Activated effector memory CD4-positive, alpha-beta T cell treated with anti-CD3 and anti-CD28 coated beads, Interleukin-2, amount 50 U/mL, for 16 hours (primary cell): ENCODE data around the gene CHAD.
"Not testable (repeated sequence)": the region's sequence is repeated elsewhere in the genome, so short reads cannot be mapped to it uniquely, and the experiment has no call there.

ENCODE experiments used
- DNase-seq: peaks from one replicate; pipeline ENCODE4 v3.0.0-alpha.2; 2020

The CHAD gene

DNA sequence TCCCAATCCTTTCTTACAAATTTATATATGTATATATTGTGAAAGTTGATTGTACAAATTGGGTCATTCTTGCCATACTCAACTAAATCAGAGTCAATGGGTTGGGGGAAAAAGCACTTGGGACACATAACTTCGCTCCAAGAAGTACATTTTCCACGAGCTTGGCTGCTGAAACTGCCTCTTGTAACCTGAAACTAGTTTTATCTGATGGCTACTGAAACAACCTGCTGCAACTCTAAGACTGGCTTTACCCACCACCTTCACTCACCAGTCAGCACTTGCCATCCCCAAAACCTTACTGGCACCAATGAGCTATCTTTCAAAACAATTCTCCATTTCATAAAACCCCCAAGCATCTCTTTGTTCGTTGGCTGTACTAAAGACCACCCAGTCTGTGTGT, 25.1 kb upstream of the CHAD start:
- no peak for DNase-seq

DNA sequence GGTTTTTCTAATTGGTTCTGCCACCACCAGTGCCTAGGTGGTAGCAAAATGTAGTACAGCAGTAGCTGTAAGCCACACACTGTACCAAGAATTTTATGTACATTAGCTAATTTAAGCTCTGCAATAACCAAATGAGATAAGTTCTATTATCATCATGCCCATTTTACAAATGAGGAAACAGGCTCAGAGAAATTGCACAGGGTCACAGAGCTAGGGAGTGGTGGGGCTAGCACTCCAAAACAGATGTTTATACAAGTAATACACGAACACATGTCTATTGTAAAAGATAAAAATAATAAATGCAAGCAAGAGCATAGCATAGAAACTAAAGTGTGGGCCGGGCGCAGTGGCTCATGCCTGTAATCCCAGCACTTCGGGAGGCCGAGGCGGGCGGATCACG, 23.5 kb upstream of the CHAD start:
- DNase-seq = no peak

DNA sequence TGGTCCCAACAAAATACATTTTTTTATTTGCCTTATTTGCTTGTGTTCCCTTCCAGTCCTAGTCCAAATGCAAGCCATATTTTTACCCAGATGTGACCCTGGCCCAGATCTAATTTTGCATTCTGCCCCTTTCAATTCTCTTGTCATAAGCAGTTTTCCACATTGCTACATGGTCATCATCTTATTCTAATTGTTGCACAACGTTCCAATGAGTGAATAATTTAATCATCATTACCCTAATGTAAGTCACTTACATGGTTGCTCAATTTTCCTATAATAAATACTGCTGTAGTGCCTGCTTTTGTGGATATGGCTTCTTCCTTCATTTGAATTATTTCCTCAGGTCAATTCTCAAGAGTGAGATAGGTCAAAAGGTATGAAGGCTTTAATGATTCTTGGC, 22.8 kb upstream of the CHAD start:
- DNase-seq = no peak

DNA sequence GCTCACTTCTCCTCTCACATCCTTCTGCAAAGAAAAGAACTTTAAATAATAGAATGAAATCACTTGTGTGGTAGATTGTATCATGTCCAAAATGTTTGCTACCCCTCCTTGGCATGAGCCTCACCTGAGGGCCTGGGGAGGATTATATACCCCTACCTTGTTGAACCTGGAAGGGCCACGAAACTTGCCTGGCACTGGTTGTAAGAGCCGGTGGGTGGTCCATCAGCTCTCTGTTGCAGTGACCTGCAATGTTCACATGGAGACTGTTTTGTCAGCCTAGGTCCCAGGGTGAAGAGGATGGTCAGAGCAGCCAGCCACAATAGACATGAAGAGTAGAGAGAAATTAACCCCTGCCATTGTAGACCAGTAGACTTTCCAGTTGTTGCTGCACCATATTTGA, 20.2 kb upstream of the CHAD start:
- DNase-seq = no peak

DNA sequence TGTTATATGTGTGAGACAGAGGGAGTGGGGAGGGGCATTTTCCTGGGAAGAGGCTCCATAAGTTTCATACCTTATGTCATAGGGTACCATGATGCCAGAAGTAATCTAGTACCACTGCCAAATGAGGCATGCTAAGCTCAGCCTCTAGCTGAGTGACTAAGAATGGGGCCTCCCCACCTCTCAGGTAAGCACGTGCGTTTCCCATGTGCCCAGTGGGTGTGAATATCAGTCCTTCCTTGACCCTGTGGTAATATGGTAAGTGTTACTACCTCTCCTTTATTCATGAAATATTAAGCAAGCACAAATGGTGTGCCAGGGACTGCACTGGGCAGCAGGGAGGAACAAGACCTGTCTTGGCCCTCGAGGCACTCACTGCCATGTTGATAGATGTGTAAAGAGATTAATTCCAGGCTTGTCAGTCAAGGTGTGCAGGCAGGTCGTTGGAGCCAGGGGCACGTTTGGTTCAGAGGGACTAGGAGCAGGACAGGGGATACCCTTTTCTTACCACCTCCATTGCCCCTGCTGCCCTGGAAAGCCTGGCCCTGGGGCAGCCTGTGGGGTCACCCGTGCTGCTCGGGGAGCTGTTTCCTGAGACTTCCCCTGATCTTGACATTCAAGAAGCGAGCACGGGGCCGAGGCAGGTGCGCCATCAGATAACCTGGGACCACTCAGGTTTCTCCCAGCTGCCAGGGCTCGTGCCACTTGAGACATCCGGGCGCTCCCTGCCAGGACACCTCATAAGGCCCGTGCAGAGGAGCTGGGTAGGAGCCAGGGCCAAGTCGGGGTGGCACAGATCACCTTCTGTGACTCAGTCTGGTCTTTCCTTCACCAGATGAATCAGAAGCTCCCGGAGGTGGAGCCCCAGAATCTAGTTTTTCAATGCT, 18.8 kb upstream of the CHAD start:
- DNase-seq = no peak

DNA sequence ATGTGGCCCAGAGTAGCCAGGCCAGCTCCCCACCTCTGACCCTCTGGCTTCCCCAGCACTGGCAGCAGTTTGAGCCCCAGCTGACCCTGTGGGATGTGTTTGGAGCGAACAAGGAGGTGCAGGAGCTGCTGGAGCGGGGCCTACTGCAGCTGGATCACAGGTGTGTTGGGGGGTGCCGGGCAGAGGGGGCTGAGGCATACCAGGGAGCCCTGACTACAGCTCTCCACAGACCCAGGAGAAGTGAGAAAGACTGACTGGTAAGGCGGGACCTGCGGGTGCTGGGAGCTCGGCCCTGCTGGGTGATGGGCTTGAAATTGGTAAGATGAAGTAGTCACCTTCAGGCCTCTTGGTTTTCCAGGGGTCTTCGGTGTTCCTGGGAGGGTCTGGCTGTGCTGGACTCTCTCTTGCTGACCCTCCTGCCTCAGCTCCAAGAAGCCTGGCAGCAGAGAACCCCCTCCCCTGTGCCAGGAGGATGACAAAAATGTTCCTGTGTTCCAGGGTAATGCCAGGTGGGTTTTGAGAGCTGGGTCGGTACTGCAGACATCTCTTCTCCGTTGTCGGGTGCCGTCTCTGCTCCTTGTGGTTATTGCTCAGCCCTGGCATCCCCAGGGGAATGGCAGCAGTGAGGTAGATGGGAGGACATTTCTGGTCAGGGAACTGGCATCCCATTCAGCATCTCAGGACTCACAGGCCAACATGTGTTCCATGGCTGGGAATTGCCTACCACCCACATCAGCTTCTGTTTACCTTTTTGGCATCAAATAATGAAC, 15.9 kb upstream of the CHAD start:
- DNase-seq = no peak

DNA sequence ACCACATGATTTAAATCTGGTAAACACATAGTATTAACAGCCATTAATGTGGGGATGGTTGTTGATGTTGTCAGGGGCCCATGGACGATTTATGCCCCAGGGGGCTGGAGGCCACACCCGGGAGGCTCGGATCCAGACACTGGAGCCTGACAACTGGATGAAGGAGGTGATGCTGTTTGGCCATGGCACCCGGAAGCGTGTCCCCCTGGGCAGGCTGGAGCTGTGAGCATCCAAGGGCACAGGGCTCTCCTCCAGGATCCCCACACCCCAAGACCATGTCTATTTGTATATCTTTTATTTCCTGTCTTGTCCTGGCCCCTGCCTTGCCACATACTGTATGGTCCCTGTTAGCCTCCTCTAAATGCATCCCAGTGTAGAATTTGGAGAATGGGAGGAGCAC, 14.6 kb upstream of the CHAD start:
- no peak for DNase-seq

DNA sequence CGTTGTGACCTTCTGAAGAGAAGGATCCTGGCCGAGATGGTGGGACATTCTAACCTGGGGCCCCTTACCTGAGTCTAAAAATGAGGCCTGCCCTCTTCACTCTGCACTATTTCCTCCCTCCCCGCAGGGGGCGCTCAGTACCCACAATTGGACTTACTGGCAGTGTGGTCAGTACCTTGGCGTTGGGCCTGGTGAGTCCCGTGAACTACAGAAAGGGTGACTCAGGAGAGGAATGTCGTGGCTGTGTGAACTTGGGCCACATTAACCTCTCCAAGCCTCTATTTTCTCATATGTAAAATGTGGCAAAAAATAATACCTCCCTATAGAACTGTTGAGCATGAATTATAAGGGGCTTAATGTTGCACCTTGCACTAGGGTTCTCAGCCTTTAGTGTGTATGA, 13.8 kb upstream of the CHAD start:
- DNase-seq = peak; percentile 90

DNA sequence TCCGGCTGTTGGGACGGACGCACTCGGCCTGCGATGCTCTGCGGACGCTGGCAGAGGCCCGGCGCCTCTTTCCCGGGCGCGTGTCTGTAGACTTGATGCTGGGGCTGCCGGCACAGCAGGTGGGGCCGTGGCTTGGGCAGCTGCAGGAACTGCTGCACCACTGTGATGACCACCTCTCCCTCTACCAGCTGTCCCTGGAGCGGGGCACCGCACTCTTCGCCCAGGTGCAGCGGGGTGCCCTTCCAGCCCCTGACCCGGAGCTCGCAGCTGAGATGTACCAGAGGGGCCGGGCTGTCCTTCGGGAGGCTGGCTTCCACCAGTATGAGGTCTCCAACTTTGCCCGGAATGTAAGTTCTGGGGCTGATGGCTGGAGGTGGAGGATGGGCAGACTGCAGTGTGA, 13.4 kb upstream of the CHAD start:
- no peak for DNase-seq

DNA sequence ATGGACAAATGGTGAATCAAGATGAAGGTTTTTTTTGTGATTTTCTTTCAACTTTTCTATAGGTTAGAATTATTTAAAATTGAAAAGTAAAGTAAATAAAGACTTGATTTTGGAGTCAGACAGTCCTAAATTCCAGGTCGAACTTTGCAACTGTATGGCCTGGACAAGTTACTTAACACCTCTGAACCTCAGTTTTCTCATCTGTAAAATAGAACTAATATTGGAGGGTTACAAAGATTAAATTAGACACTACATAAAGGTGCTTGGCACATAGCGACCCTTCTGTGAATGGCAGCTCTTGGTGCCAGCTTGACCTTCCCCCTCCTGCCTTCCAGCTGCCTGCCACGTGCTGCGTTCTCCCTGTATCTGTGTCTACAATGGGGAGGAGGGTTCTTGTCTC, 13.0 kb upstream of the CHAD start:
- DNase-seq = no peak

DNA sequence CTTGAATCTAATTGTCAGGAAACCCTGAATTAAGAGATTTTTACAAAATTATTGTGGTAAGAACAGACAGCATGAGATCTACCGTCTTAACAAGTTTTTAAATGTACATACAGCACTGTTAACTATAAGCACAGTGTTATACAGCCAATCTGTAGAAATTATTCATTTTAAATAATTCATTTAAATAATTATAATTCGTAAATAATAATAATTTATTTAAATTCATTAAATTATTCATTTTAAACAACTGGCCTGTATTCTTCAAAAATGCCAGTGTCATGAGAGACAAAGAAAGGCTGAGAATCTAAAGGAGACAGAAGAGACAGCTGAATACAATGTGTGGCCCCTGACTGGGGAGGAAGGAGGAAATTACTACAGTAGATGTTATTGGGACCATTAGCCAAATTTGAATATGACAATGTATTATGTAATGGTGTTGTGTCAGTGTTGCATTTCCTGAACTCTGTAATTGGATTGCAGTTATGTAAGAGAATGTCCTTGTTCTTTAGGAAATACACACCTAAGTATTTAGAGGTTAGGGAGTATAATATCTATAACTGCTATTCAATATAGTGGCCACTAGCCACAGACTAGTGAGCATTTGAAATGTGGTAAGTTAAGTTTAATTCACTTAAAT, 12.3 kb upstream of the CHAD start:
- DNase-seq = no peak

DNA sequence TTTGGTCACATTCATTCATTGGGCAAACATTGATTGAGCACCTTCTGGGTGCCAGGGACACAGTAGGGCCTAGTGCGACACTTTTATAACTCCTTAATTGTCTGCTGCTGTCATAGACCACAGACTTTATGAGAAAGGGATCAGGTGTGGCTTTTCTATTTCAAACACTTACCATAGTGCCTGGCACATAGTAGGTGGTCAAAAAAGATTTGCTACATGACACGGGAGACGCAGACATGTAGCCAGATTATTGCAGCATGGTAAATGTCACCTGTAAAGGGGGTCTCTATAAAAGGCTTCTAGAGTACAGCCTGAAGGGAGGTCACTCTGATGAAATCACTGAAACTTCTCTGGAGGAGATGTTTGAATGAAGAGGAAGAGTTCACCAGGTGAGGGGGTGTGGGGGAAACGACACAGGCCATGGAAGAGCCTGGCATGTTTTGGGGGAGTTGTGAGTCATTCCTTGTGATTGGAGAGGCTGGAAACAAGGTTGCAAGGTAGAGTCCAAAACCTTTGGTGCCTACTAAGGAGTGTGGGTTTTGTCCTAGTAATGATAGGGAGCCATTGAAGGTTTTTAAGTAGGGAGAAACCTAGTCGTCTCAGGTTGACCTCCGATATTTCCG, 11.6 kb upstream of the CHAD start:
- no peak for DNase-seq

DNA sequence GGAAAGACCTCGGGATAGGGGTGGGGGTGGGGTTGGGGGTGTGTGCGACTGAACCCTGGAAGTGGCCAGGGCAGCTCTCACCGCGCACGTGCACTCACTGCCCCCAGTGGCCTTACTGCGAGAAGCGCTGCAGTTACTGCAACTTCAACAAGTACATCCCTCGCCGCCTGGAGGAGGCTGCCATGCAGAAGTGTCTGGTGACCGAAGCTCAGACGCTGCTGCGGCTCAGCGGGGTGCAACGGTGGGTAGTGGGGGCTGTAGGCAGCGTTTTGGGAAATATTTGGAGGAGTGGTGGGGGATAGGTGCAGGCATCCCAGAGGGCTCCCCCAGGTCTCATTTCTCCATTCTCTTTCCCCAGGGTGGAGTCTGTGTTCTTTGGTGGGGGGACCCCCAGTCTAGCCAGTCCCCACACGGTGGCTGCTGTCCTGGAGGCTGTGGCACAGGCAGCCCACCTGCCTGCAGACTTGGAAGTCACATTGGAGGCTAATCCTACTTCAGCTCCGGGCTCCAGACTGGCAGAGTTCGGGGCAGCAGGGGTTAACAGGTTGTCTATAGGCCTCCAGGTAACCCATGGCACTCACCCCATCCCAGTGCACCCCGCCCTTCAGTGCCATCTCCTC, 11.0 kb upstream of the CHAD start:
- DNase-seq = peak; percentile 89

DNA sequence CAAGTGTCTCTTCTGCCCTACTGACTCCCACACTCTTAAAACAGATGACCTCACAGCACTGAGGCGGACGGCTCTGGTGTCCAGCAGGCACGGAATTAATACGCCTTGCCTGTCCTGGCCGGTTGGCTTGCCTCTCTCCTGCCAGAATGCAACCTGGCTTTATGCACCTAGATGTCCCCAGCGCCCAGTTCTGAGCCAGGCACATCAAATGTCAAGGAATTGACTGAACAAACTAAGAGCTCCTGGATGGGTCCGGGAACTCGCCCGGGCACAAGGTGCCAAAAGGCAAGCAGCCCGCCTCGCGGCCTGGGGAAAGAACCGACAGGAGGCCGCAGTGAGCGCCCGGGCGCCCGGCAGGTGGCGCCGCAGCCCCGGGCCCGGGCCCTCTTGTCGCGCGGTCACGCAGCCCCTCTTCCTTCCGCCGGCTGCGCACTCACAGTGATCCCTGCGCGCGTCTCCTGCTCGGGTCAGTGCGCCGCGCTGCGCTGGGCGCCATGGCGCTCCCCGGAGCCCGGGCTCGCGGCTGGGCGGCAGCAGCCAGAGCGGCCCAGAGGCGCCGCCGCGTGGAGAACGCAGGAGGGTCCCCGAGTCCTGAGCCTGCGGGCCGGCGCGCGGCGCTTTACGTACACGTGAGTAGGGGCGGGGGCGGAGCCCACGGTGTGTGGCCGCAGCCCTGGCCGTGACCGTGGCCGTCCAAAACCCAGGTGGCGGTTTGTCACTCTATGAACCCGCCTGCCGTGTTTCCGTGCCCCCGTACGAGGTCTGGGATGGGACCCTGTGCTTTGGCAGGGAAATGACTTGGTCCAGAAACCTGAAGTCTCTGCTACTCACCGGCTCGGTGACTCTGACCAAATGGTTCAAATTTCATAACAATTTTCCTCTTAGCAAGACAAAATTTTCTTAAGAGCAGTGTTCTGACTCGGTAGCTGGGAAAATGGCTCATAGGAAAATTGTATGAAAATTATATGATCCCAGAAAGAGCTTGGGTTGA, 10.0 kb upstream of the CHAD start, which contains the start of gene RSAD1:
Gene RSAD1 (plus strand): TSS at position 470 of the 991 bp plus-strand sequence. CDS start 25 bp downstream, at position 495.
- peak; percentile 94 for DNase-seq

DNA sequence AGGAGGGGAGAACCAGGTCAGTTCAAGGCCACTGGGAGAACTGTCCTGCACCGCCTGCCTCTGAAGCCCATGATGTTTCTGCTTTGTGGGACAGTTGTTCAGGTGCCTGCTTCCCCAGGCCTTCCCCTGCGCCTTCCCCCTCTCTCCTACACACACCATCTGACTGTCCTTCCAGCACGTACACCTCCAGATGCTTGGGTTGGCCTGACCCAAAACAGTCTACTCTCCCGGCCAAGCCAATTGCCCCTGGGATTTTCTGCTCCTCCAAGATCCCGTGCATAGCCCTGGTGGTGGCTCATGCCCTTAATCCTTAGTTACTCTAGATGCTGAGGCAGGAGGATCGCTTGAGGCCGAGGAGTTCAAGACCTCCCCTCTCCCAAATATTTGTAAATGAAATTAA, 9.3 kb upstream of the CHAD start:
- DNase-seq = no peak

DNA sequence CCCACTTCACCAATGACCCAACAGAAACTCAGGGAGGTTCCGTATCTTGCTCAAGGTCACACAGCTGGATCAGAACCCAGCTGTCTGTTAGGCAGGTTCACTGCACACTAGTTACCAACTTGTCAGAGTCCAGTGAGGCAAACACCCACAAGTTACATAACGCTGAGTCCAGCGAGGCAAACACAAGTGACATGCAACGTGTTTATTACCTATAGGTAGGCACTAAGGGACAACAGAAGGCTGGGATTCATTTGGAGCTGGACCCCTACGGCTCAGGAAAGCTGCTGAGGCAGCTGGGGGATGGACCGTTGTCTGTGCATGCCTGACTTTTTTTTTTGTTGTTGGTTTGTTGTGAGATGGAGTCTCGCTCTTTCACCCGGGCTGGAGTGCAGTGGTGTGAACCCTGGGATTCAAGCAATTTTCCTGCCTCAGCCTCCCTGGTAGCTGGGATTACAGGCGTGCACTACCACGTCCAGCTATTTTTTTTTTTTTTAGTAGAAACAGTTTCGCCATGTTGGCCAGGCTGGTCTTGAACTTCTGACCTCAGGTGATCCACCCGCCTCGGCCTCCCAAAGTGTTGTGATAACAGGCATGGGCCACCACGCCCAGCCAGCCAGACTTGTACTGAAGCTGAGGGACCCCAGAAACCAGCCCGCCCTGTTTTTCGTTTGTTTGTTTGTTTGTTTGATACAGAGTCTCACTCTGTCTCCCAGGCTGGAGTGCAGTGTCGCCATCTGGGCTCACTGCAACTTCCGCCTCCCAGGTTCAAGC, 8.1 kb upstream of the CHAD start:
- DNase-seq = no peak

DNA sequence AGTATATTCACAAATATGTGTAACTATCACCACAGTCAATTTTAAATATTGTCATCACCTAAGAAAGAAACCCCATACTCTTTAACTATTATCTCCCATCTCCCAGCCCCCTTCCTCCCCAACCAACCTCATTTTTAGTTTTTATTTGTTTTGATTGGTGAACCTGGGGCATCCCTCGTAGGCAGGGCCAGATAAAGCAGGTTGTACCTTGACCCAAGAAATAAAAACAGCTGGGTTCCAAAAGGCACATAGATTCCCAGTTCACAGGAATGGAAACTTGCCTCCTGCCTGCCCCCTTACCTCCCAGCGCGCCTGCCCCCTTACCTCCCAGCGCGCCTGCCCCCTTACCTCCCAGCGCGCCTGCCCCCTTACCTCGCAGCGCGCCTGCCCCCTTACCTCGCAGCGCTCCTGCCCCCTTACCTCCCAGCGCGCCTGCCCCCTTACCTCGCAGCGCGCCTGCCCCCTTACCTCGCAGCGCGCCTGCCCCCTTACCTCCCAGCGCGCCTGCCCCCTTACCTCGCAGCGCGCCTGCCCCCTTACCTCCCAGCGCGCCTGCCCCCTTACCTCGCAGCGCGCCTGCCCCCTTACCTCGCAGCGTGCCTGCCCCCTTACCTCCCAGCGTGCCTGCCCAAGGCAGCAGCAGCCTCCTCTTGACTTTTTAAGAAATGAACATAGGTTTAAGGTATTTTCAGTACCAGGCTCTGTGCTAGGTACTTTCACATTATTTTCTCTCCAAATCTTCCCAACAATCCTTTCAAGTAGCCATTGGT, 7.3 kb upstream of the CHAD start:
- DNase-seq = not testable (repeated sequence)

DNA sequence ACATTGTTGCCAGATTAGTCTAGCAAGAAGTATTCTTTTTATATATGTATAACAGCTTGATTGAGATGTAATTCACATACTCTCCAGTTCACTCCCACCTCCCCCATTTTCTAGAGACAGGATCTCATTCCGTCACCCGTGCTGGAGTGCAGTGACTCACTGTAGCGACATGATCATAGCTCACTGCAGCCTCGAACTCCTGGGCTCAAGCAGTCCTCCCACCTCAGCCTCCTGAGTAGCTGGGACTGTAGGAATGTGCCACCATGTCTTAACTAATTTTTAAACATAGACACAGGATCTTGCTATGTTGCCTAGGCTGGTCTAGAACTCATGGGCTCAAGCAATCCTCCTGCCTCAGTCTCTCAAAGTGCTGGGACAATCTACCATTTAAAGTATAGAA, 6.7 kb upstream of the CHAD start:
- DNase-seq = peak; percentile 19

DNA sequence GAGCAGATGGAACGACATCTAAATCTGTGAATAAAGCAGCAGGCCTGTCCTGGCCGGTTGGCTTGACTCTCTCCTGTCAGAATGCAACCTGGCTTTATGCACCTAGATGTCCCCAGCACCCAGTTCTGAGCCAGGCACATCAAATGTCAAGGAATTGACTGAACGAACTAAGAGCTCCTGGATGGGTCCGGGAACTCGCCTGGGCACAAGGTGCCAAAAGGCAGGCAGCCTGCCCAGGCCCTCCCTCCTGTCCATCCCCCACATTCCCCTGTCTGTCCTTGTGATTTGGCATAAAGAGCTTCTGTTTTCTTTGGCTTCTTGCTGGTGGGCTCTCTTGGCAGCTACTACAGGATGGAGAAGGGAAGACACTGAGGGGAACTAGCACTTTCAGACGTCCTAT, 5.8 kb upstream of the CHAD start:
- DNase-seq = no peak

DNA sequence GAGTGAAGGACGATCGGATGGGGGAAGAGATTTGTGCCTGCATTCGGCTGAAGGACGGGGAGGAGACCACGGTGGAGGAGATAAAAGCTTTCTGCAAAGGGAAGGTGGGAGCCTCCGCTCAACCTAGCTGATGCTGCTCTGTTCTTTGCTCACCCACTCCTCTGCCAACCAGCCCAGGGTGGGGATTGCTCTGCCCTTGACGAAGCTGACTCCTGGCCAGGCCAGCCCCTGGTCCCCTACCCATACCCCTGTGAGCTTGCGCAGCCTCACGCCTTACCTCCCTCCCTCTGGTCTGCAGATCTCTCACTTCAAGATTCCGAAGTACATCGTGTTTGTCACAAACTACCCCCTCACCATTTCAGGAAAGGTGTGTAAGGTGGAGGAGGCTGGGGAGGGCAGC, 5.2 kb upstream of the CHAD start:
- DNase-seq = no peak
